T-helper 9 cell (primary cell): ENCODE data around the gene ERC2.
"Not testable (repeated sequence)": the region's sequence is repeated elsewhere in the genome, so short reads cannot be mapped to it uniquely, and the experiment has no call there.

ENCODE experiments used
- DNase-seq: peaks from one replicate; pipeline ENCODE4 v3.0.0-alpha.2; 2020

ERC2 gene

GRCh38 chr3:56054844-56055243, 413.4 kb downstream of the ERC2 start:
- no peak for DNase-seq

GRCh38 chr3:56053727-56054126, 414.5 kb downstream of the ERC2 start:
- no peak for DNase-seq

GRCh38 chr3:56052188-56052587, 416.1 kb downstream of the ERC2 start:
- no peak for DNase-seq

- no peak for DNase-seq
Measured at GRCh38 chr3:56051052-56051451, 417.2 kb downstream of the ERC2 start.

GRCh38 chr3:56048946-56049345, 419.3 kb downstream of the ERC2 start:
- no peak for DNase-seq

- DNase-seq: no peak
Measured at GRCh38 chr3:56048331-56048730, 419.9 kb downstream of the ERC2 start.

- no peak for DNase-seq
Measured at GRCh38 chr3:56042326-56042951, 425.8 kb downstream of the ERC2 start.

GRCh38 chr3:56025326-56025725, 442.9 kb downstream of the ERC2 start:
- DNase-seq: no peak

GRCh38 chr3:56023546-56023945, 444.7 kb downstream of the ERC2 start:
- DNase-seq: no peak

GRCh38 chr3:56022619-56023018, 445.6 kb downstream of the ERC2 start:
- DNase-seq: no peak

GRCh38 chr3:56019490-56020146, 448.6 kb downstream of the ERC2 start:
- DNase-seq: no peak

- DNase-seq: not testable (repeated sequence)
Measured at GRCh38 chr3:56015374-56015773, 452.9 kb downstream of the ERC2 start.

GRCh38 chr3:56012721-56013120, 455.5 kb downstream of the ERC2 start:
- no peak for DNase-seq

GRCh38 chr3:56005196-56005805, 463.0 kb downstream of the ERC2 start:
- no peak for DNase-seq

GRCh38 chr3:56003129-56003528, 465.1 kb downstream of the ERC2 start:
- no peak for DNase-seq

GRCh38 chr3:56001991-56002390, 466.3 kb downstream of the ERC2 start:
- DNase-seq: no peak

GRCh38 chr3:56001537-56001936, 466.7 kb downstream of the ERC2 start:
- no peak for DNase-seq

GRCh38 chr3:55989366-55989765, 478.9 kb downstream of the ERC2 start:
- no peak for DNase-seq

GRCh38 chr3:55988905-55989304, 479.4 kb downstream of the ERC2 start:
- no peak for DNase-seq

- DNase-seq: no peak
Measured at GRCh38 chr3:55984626-55985025, 483.6 kb downstream of the ERC2 start.

- no peak for DNase-seq
Measured at GRCh38 chr3:55978953-55979352, 489.3 kb downstream of the ERC2 start.

GRCh38 chr3:55974421-55975165, 493.7 kb downstream of the ERC2 start:
- DNase-seq: no peak

- DNase-seq: no peak
Measured at GRCh38 chr3:55969634-55970033, 498.6 kb downstream of the ERC2 start.

GRCh38 chr3:55968331-55968730, 499.9 kb downstream of the ERC2 start:
- DNase-seq: no peak
